HG03378 (cell line): ENCODE results near the gene TRIM33.
"Not testable (repeated sequence)": the region's sequence is repeated elsewhere in the genome, so short reads cannot be mapped to it uniquely, and the experiment has no call there.

ENCODE experiments used
- ATAC-seq: cut with Tn5 transposase; IDR thresholded peaks from one replicate; pipeline ENCODE4 v1.9.1; 2021; ENCODE audit warnings: mild to moderate bottlenecking, moderate library complexity; ENCODE audit not compliant: unreplicated experiment

TRIM33 gene

DNA sequence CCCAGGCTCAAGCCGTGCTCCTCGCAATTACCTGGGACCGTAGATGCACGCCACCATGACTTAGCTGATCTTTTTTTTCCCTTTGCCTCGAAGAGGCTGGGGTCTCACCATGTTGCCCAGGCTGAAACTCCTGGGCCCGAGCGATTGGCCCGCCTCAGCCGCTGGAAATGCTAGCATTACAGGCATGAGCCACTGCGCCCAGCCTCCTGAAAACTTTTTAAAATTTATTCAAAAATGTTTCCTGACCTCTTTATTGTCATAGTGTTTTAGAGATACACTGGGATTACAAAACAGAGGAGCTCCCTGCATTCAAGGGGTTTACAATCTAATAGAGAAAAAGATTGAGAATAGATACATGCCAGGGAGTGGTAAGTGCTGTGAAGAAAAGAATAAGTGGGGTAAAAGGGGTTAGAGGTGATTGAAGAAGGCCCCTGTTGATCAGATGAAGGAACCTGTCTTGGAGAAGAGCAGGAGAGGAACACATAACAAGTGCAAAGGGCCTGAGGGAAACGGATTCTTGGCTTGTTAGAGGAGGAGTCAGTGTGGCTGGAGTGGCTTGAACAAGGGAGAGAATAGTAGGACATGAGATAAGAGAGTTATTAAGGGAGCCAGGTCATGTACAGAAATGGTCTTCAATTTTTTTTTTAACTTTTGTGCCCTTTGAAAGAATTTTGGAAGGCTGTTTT is 1.7 kb upstream of the TRIM33 start:
- ATAC-seq, result no peak

DNA sequence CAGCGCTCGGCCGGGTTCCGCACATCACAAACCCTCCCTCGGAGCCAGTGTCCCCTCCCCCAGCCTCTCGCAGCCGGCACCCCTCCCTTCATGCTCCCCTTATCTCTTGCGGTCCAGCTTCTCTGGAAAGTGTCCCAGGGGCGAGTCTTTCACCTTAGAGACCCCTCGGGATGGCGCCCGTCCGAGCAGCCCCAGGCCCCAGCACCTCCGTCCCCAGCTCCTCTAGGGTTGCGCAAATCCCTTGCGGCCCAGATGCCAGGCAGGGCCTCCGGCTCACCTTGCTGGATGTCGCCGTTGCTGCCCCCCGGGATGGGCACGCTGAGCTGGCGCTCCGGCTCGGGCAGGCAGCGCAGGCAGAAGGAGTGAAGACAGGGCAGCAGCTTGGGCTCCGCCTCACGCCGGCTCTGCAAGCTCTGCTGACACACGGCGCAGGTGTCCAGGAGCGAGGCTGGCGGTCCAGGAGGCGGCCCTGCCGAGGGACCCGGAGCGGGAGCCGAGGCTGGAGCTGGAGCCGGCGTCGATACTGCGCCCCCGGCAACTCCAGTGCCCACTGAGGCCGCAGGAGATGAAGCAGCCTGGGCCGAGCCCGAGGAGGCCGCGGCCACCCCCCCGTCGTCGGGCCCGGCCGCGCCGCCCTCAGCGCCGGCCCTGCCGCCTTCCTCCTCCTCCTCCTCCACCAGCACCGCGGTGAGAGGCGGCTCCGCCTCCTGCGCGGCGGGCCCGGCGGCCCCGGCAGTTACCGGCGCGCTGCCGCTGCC is 550 bp downstream of the TRIM33 start:
- peak; percentile 34 for ATAC-seq

DNA sequence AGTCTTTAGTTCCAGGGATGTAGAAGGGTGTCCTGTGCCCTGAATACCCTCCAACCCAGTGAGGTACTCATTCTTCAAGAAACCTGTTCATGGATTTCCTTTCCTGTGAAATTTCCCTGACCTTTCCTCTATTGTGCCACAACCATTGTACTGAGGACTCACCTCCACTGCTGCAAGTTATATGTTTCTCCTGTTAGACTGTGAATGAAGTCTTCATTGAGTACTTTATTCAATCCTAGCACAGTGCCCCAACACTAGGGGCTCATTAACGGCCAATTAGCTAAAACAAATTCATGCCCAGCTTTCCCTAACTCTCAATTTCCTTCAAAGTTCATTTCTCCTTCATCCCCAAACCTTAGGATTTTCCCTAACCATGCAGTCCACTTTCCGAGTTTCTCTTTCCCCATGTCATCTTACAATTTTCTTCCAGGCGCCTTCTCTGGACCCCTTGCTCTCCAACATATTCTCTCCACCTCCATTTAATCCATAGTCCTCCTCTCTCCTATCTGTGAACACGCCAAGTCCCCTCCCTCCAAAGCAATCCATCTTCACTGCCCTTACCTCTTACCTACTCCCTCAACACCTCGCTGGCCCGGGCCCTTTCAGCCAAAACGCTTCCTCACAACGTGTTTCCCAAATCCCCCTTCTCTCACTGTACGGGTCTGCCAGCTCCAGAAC is 1.3 kb downstream of the TRIM33 start:
- ATAC-seq, result no peak

DNA sequence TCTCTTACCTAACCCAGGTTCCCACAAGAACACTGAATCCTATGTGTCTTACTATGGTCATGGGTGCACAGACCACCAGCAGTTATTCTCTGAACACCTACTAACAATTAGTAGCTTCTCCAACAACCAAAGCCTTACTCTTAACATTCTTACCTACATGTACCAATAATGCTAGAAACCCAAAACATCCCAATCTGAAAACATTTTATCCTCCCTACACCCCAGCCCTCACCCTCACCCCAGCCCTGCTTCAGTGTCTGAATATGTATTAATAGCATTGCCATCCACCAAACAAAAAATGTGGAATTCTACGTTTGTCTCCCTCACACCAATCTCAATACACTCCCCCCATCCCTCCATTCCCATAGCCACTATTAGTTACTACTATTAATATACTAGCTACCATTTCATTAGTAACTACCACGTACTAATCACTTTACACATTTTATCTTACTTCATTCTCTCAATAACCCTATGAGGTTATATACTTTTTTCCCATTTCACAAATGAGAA is 2.6 kb downstream of the TRIM33 start:
- ATAC-seq, result no peak

DNA sequence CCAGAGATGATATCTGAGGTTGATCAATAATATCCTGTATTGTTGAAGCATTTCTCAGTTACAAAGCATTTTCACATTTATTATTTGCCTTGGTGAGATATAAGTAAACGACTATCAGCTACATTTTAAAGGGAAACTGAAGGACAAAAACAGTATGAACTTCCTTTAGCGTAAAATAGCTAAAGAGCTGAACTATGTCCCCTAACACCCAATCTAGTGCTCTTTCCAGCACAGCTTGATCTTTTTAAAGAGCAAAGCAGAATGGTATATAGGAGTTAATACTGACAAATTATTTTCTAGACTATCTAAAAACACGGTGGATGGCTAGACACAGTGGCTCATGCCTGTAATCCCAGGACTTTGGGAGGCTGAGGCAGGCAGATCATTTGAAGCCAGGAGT is 3.5 kb downstream of the TRIM33 start:
- no peak for ATAC-seq

- no peak for ATAC-seq
Measured at GRCh38 chr1:114505148-114505561, 5.8 kb downstream of the TRIM33 start.

DNA sequence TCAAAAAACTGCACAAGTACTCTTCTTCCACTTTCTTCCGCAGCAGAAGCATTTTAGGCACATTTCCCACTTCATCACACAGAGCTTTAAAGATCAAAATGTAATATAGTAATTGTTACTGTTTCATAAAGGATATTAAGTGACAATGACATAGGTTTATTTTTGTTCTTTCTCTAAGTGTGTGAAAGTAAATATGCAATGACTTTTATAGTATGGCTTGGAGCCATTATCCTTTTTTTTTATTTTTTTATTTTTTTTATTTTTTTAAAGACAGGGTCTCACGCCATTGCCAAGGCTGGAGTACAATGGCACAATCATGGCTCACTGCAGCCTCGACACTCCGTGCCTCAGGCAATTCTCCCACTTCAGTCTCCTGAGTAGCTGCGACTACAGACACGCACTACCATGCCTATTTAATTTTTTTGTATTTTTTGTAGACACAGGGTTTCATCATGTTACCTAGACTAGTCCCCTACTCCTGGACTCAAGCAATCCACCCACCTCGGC is 7.0 kb downstream of the TRIM33 start:
- no peak for ATAC-seq

DNA sequence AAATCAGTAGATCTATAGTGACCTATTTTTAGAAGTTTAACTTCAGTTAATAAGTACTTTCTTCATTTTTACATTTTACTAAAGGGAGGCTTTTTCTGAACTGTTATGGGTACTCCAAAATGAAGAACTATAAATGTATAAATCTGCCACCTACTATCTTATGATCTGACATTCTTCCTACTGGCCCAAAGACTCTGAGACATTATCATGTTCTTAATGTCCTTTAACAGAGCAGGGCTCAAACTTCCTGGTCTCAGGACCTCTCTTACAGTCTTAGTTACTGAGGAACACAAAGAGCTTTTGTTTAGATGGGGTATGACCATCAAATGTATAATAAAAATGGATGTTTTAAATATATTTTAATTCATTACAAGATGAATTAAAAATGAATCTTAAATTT is 8.9 kb downstream of the TRIM33 start:
- no peak for ATAC-seq

DNA sequence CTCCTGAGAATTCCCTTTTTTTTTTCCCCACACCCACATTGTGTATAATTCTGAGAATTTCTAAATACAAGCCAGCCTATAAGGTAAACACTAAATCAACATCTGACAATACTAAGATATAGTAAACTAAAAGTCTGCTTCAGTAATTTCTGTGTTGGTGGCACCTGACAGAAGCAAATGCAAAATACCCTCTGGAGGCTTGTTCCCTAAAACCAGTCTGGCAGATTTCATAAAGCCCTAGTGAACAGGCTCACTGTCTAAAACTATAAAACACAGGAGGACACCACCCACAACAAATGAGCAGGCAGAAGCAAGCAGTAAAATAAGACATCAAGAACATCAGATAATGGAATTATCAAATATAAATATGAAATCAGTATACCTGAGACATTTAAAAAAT is 11.5 kb downstream of the TRIM33 start:
- ATAC-seq, result no peak

DNA sequence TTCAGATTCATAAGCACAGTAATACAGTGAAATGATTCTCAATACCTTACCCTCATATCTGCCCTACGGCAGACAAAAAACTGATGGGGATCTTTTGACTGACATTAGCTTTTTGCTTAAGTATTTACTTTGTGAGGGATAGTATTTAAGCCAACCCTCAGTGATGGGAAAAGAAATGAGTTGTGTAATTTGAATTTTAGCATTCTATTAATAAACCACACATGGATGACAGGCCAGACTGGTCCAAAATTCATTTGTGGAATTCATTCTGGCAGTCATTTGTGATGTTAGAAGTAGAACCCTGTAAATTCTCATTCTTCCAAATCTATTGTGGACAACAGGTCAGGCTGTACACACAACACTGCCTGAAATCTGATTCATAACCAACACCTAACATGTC is 14.9 kb downstream of the TRIM33 start:
- ATAC-seq, result no peak

DNA sequence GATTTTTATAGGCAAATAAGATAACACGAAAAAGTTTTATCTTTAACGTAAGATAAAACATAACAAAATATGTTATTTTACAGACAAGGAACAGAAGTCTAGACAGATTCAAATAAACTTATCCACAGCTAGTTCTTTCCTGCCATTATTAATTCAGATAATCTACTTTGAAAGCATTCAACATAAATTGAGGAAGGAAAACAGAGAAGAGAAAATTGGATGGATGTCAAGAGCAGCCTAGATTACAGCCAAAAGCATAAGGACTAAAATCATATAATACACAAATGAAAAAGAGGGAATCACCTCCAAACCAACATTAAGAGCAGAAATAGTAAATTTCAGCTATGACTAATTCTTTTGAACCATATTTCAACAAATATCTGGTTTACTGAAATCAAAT is 15.5 kb downstream of the TRIM33 start:
- ATAC-seq, result no peak

- no peak for ATAC-seq
Measured at GRCh38 chr1:114492978-114493377, 18.0 kb downstream of the TRIM33 start.

DNA sequence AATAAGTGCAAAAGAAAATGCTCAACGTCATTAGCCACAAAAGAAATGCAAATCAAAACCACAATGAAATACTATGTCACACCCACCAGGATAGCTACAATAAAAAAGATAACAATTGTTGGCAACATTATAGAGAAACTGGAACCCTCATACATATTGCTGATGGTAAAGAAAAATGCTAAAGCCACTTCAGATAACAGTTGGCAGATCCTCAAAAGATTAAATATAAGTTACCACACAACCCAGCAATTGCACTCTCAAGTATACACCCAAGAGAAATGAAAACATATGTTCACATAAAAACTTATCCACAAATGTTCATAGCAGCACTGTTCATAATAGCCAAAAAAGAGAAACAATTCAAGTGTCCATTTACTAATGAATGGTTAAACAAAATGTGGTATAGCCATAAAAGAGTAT is 20.7 kb downstream of the TRIM33 start:
- ATAC-seq, result no peak

GRCh38 chr1:114488739-114489138 is 22.3 kb downstream of the TRIM33 start:
- ATAC-seq, result no peak

- ATAC-seq, result no peak
Measured at GRCh38 chr1:114485286-114485685, 25.7 kb downstream of the TRIM33 start.

DNA sequence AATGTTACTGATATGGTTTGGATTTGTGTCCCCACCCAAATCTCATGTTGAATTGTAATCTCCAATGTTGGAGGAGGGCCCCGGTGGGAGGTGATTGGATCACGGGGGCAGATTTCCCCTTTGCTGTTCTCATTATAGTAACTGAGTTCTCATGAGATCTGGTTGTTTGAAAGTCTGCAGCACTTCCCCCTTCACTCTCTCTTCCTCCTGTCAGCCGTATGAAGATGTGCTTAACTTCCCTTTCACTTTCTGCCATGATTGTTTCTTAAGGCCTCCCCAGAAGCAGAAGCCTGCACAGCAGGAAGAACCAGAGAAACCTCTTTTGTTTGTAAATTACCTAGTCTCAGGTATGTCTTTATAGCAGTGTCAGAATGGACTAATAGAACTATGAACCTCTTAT is 28.4 kb downstream of the TRIM33 start:
- peak; percentile 72 for ATAC-seq

DNA sequence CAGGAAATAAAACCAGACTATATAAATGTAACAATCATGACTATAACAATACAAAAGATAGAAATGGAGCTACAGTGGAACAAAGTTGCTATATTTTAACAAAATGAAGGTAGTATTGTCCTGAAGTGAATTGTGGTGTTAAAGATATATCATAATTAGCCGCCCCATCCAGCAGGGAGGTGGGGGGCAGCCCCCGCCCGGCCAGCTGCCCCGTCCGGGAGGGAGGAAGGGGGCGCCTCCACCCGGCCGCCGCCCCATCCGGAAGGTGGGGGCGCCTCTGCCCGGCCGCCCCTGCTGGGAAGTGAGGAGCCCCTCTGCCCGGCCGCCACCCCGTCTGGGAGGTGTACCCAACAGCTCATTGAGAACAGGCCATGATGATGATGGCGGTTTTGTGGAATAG is 31.4 kb downstream of the TRIM33 start:
- not testable (repeated sequence) for ATAC-seq

- no peak for ATAC-seq
Measured at GRCh38 chr1:114479134-114479533, 31.9 kb downstream of the TRIM33 start.

DNA sequence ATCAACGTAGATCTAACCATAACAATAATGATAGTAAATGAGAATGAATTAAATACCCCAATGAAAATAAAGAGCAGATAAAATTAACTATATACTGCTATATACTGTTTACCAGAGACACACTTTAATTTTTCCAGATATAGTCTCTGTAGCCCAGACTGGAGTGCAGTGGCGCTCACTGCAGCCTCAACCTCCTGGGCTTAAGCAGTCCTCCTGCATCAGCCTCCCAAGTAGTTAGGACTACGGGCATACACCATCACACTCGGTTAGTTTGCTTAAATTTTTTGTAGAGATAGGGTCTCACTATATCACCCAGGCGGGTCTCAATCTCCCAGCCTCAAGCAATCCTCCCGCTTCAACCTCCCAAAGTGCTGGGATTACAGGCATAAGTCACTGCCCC is 37.2 kb downstream of the TRIM33 start:
- ATAC-seq, result no peak

GRCh38 chr1:114472408-114472807 is 38.6 kb downstream of the TRIM33 start:
- ATAC-seq, result no peak

DNA sequence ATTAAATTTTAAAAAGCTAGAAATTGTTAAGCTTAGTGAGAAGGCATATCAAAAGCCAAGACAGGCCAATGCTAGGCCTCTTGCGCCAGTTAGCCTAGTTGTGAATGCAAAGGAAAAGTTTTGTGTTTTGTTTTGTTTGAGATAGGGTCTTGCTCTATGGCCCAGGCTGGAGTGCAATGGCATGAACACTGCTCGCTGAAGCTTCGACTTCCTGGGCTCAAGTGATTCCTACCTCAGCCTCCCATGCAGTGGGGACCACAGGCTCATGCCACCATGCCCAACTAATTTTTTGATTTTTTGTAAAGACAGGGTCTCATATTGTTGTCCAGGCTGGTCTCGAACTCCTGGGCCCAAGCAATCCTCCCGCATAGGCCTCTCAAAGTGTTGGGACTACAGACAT is 40.3 kb downstream of the TRIM33 start:
- no peak for ATAC-seq
